ENCODE data around the gene MAP3K1.
"Not testable (repeated sequence)": the region's sequence is repeated elsewhere in the genome, so short reads cannot be mapped to it uniquely, and the experiment has no call there.

GRCh38 chr5:56821868-56822267 is 6.5 kb downstream of the MAP3K1 start:
- not testable (repeated sequence) for TF ChIP-seq CTCF (IDR thresholded peaks at IDR 0.05 in 4 of 5, conservative IDR thresholded peaks at IDR 0.05 in 1 of 5); POLR2A (IDR thresholded peaks at IDR 0.05)
